Endothelial cell of coronary artery (primary cell): ENCODE data around the gene FAM149B1. TPM values are rescaled to one million over a fixed set of nuclear protein-coding genes. Genes with fewer than 3 reads are reported as not detected.

ENCODE experiments used
- total RNA-seq: library from RNA; depleted of rRNA; stranded (reverse); fragments of >200 nt; gene quantifications from 2 replicates; pipeline ENCODE4 v1.2.3, GENCODE V29; 2014

Gene FAM149B1
- 22.5 and 28.7 TPM in 2 replicates for total RNA-seq

GRCh38 chr10:73167783-73168464, at the start of gene FAM149B1, which contains the start of gene ECD:
Gene FAM149B1, plus strand, starts transcription at chr10:73168119. Its CDS starts 221 bp downstream, at chr10:73168340.
Gene ECD, minus strand, starts transcription at chr10:73168008. Its CDS starts 4,071 bp downstream, at chr10:73163937.

GRCh38 chr10:73246646-73247508, 79.0 kb downstream of the FAM149B1 start, which contains the start of gene DNAJC9:
Gene DNAJC9, minus strand, starts transcription at chr10:73247255. Its CDS starts 66 bp downstream, at chr10:73247189.

DNA sequence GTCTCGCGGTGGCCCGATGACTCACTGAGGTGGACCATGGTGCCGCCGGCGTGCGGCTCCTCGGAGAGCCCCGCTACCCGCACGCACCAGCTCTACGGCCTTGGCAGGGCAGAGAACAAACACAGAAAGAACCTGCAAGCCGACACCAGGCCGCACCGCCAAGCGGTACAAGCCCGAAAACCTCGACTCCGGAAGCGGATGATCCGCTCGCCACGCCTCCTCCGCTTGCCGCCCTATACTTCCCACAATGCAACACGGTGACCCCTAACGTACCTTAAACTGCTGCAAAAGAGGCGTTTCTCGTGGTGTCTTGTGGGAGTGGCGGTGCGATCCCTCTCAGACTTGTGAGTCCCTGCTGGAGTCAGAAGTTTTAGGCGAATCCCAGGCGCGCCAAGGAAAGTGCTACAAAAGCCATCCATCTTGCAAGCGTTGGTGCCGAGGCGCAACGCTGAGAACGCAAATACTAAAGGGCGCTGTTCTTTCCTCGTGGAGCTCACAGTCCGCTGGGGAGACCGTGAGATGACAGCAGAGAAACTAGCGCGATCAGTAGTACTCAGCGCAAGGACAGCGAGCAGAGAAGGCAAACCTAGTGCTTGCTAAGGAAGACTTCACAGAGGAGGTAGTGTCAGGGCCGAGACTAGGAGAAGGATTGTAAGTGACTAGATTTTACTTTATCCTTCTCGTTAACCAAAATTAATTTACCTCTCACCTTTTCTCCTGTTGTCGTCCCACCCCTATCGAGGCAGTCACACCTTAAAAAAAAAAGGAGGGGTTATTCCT, 84.7 kb downstream of the FAM149B1 start, which contains the start of gene MRPS16:
MRPS16 (minus strand) TSS at position 200 of the 780 bp plus-strand sequence; CDS start at position 38, 162 bp downstream.

Other genes starting within 250 kb of the FAM149B1 start
- not detected in 2 replicates for gene PLA2G12B, start 213.3 kb upstream of the FAM149B1 start, total RNA-seq
- 57.9 and 284 TPM in 2 replicates for gene P4HA1, start 71.3 kb upstream of the FAM149B1 start, total RNA-seq
- gene NUDT13, start 57.7 kb upstream of the FAM149B1 start, total RNA-seq: 0.63 and 1.6 TPM in 2 replicates
- gene ECD, start 111 bp upstream of the FAM149B1 start, total RNA-seq: 21.2 and 22.0 TPM in 2 replicates
- gene DNAJC9, start 79.1 kb downstream of the FAM149B1 start, total RNA-seq: 28.2 and 53.1 TPM in 2 replicates
- 49.2 and 67.1 TPM in 2 replicates for gene MRPS16, start 84.5 kb downstream of the FAM149B1 start, total RNA-seq
- 0.19 and 0.27 TPM in 2 replicates for gene CFAP70, start 190.7 kb downstream of the FAM149B1 start, total RNA-seq
- 62.8 and 72.2 TPM in 2 replicates for gene ANXA7, start 245.9 kb downstream of the FAM149B1 start, total RNA-seq